Neural cell (in vitro differentiated cells): ENCODE results near the gene SPDYC. TPM values are rescaled to one million over a fixed set of nuclear protein-coding genes. Genes with fewer than 3 reads are reported as not detected.

Experiments
- H2AFZ ChIP-seq: fragments of 200-600, 300-800 bp; sonication (generic), shearing (Covaris generic); 2 replicates; pipeline ENCODE4 v1.6.0; 2014; ENCODE audit warnings: low read depth, mild to moderate bottlenecking, antibody characterized with exemption, low read length, moderate library complexity
- H3F3A ChIP-seq: fragments of 200-600 bp; shearing (Covaris generic); 2 replicates; pipeline ENCODE4 v1.6.1; 2016; ENCODE audit warnings: mild to moderate bottlenecking, moderate library complexity, mixed read lengths, antibody characterized with exemption, low read length; ENCODE audit not compliant: insufficient read depth, poor library complexity, severe bottlenecking
- H3K27ac ChIP-seq: fragments of 200-600, 300-800 bp; sonication (generic), shearing (Covaris generic); 2 replicates; pipeline ENCODE4 v1.5.1; 2014; ENCODE audit warnings: mild to moderate bottlenecking, low read length, moderate library complexity
- H3K27me3 ChIP-seq: fragments of 300-800, 200-600 bp; sonication (generic), shearing (Covaris generic); 2 replicates; pipeline ENCODE4 v1.6.0; 2014; ENCODE audit warnings: mild to moderate bottlenecking, low read depth, low read length, moderate library complexity; ENCODE audit not compliant: insufficient read depth
- H3K36me3 ChIP-seq: fragments of 300-800, 200-600 bp; sonication (generic), shearing (Covaris generic); 2 replicates; pipeline ENCODE4 v1.5.1; 2014; ENCODE audit warnings: mild to moderate bottlenecking, antibody characterized with exemption, low read length, moderate library complexity; ENCODE audit not compliant: insufficient read depth
- H3K4me2 ChIP-seq: fragments of 300-800, 200-600 bp; sonication (generic), shearing (Covaris generic); 2 replicates; pipeline ENCODE4 v1.6.0; 2014; ENCODE audit warnings: mild to moderate bottlenecking, low read length
- H3K4me3 ChIP-seq: fragments of 300-800, 200-600 bp; sonication (generic), shearing (Covaris generic); 2 replicates; pipeline ENCODE4 v1.5.1; 2014; ENCODE audit warnings: mild to moderate bottlenecking, low read length, moderate library complexity
- H3K79me2 ChIP-seq: fragments of 200-600 bp; shearing (Covaris generic); replicated peaks from 2 replicates; pipeline ENCODE4 v1.6.0; 2014; ENCODE audit warnings: mild to moderate bottlenecking, low read length, moderate library complexity; ENCODE audit not compliant: insufficient read depth
- H3K9ac ChIP-seq: fragments of 300-800, 200-600 bp; sonication (generic), shearing (Covaris generic); 2 replicates; pipeline ENCODE4 v1.6.1; 2016; ENCODE audit warnings: mild to moderate bottlenecking, low read length, mixed read lengths
- H3K9me2 ChIP-seq: fragments of 200-600 bp; shearing (Covaris generic); 2 replicates; pipeline ENCODE4 v1.6.1; 2016; ENCODE audit warnings: mild to moderate bottlenecking, low read length, mixed read lengths; ENCODE audit not compliant: insufficient read depth
- H3K9me3 ChIP-seq: fragments of 200-600, 300-800 bp; sonication (generic), shearing (Covaris generic); 2 replicates; pipeline ENCODE4 v1.6.1; 2016; ENCODE audit warnings: mild to moderate bottlenecking, mixed run types, low read length, moderate library complexity, mixed read lengths
- H4K20me1 ChIP-seq: fragments of 200-600 bp; shearing (Covaris generic); 2 replicates; pipeline ENCODE4 v1.6.1; 2016; ENCODE audit warnings: mild to moderate bottlenecking, mixed run types; ENCODE audit not compliant: insufficient read depth
- EP300 ChIP-seq: fragments of 450-650 bp; conservative IDR thresholded peaks from 2 replicates; pipeline ENCODE4 v1.6.1; 2014; ENCODE audit warnings: antibody characterized with exemption, mild to moderate bottlenecking, moderate library complexity; ENCODE audit not compliant: poor library complexity, severe bottlenecking
- EZH2 ChIP-seq: fragments of 200-600, 300-800 bp; shearing (Covaris generic), sonication (generic); IDR thresholded peaks from 2 replicates; pipeline ENCODE4 v1.6.1; 2014; ENCODE audit warnings: antibody characterized with exemption, low read length, borderline replicate concordance, mild to moderate bottlenecking; ENCODE audit not compliant: insufficient read depth, poor library complexity, severe bottlenecking
- MXI1 ChIP-seq: fragments of 450-650 bp; conservative IDR thresholded peaks from 2 replicates; pipeline ENCODE4 v1.6.1; 2014; ENCODE audit warnings: antibody characterized with exemption, mild to moderate bottlenecking; ENCODE audit not compliant: poor library complexity, severe bottlenecking
- POLR2AphosphoS5 ChIP-seq: IDR thresholded peaks from 2 replicates; pipeline ENCODE4 v1.6.1; 2012
- RAD21 ChIP-seq: fragments of 450-650 bp; conservative IDR thresholded peaks from 2 replicates; pipeline ENCODE4 v1.6.1; 2014; ENCODE audit warnings: antibody characterized with exemption, mild to moderate bottlenecking, moderate library complexity
- SMC3 ChIP-seq: fragments of 450-650 bp; conservative IDR thresholded peaks from 2 replicates; pipeline ENCODE4 v1.6.1; 2014; ENCODE audit warnings: antibody characterized with exemption, mild to moderate bottlenecking, moderate library complexity; ENCODE audit not compliant: poor library complexity
- TAF1 ChIP-seq: IDR thresholded peaks from 2 replicates; pipeline ENCODE4 v1.6.1; 2012; ENCODE audit warnings: low read depth
- polyA plus RNA-seq: library from polyadenylated mRNA; depleted of rRNA; stranded (reverse); fragments of >200 nt; gene quantifications from 2 replicates; pipeline ENCODE4 v1.2.3, GENCODE V29; 2014
- TF ChIP-seq, protein P1 (sequence below): fragments of 450-650 bp; IDR thresholded peaks from 2 replicates; pipeline ENCODE4 v1.5.1; 2014; ENCODE audit warnings: antibody characterized with exemption, mild to moderate bottlenecking, moderate library complexity; ENCODE audit not compliant: poor library complexity, severe bottlenecking
- TF ChIP-seq, protein P2 (sequence below): IDR thresholded peaks from 2 replicates; pipeline ENCODE4 v1.6.1; 2012; ENCODE audit warnings: borderline replicate concordance

SPDYC gene
- polyA plus RNA-seq, 1 donor from 2014 or later = not detected

DNA sequence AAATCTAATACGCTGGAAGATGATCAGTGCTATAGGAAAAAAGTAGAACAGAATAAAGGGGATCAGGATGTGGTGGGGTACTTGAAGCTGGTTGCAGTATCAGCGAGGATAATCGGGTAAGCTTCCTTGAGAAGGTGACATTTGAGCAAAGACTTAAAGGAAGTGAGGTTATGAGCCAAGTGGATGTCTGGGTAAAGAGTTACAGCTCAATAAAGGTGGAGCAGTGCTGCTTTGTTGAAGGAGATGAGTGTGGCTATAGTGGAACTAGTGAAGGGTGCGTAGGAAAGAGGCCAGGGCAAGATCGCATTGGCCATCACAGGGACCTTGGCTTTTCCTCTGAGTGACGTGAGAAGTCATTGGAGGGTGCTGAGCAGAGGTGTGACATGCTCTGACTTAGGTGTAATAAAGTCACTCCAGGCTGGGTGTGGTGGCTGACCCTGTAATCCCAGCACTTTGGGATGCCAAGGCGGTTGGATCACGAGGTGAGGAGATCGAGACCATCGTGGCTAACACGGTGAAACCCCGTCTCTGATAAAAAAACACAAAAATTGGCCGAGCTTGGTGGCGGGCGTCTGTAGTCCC lies 33.4 kb upstream of the SPDYC start:
- TF ChIP-seq MXI1 = no peak
- no peak for TF ChIP-seq POLR2AphosphoS5
- TF ChIP-seq SMC3 = no peak
- no peak for TF ChIP-seq EZH2
- TF ChIP-seq, protein P1, sequence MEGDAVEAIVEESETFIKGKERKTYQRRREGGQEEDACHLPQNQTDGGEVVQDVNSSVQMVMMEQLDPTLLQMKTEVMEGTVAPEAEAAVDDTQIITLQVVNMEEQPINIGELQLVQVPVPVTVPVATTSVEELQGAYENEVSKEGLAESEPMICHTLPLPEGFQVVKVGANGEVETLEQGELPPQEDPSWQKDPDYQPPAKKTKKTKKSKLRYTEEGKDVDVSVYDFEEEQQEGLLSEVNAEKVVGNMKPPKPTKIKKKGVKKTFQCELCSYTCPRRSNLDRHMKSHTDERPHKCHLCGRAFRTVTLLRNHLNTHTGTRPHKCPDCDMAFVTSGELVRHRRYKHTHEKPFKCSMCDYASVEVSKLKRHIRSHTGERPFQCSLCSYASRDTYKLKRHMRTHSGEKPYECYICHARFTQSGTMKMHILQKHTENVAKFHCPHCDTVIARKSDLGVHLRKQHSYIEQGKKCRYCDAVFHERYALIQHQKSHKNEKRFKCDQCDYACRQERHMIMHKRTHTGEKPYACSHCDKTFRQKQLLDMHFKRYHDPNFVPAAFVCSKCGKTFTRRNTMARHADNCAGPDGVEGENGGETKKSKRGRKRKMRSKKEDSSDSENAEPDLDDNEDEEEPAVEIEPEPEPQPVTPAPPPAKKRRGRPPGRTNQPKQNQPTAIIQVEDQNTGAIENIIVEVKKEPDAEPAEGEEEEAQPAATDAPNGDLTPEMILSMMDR = no peak
- TF ChIP-seq RAD21 = no peak
- no peak for TF ChIP-seq TAF1
- no peak for TF ChIP-seq EP300
- TF ChIP-seq, protein P2, sequence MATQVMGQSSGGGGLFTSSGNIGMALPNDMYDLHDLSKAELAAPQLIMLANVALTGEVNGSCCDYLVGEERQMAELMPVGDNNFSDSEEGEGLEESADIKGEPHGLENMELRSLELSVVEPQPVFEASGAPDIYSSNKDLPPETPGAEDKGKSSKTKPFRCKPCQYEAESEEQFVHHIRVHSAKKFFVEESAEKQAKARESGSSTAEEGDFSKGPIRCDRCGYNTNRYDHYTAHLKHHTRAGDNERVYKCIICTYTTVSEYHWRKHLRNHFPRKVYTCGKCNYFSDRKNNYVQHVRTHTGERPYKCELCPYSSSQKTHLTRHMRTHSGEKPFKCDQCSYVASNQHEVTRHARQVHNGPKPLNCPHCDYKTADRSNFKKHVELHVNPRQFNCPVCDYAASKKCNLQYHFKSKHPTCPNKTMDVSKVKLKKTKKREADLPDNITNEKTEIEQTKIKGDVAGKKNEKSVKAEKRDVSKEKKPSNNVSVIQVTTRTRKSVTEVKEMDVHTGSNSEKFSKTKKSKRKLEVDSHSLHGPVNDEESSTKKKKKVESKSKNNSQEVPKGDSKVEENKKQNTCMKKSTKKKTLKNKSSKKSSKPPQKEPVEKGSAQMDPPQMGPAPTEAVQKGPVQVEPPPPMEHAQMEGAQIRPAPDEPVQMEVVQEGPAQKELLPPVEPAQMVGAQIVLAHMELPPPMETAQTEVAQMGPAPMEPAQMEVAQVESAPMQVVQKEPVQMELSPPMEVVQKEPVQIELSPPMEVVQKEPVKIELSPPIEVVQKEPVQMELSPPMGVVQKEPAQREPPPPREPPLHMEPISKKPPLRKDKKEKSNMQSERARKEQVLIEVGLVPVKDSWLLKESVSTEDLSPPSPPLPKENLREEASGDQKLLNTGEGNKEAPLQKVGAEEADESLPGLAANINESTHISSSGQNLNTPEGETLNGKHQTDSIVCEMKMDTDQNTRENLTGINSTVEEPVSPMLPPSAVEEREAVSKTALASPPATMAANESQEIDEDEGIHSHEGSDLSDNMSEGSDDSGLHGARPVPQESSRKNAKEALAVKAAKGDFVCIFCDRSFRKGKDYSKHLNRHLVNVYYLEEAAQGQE = no peak
- Histone ChIP-seq H3K9ac (no peak overlapping the region), H3K36me3 (no peaks in the 10 kb centered on the region), H3K4me2 (no peak overlapping the region), H3F3A (peaks cover 5% of the 10 kb centered on the region), H3K9me3 (no peaks in the 10 kb centered on the region), H2AFZ (no peak overlapping the region), H3K4me3 (no peak overlapping the region), H3K9me2 (no peaks in the 10 kb centered on the region), H4K20me1 (no peaks in the 10 kb centered on the region), H3K79me2 (peaks cover 16% of the 10 kb centered on the region), H3K27ac (no peak overlapping the region), H3K27me3 (peaks cover 4% of the 10 kb centered on the region)

DNA sequence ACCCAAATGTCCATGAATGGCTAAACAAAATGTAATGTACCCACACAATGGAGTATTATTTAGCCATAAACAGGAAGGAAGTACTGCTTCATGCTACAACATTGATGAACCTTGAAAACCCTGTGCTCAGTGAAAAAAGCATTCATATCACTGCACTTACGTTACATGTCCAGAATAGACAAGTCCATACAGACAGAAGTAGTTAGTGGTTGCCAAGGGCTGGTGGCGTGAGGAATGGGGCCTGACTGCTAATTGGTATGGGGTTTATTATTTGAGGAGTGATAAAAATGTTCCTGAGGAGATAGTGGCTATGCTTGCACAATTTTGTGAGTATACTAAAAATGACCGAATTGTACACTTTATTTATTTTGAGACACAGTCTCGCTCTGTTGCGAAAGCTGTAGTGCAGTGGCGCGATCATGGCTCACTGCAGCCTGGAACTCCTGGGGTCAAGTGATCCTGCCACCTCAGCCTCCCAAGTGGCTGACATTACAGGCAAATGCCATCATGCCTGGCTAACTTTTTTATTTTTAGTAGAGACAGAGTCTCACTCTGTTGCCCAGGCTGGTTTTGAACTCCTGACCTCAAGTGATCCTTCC lies 28.0 kb upstream of the SPDYC start:
- Histone ChIP-seq H3F3A (no peaks in the 10 kb centered on the region), H3K36me3 (no peaks in the 10 kb centered on the region), H3K79me2 (no peaks in the 10 kb centered on the region), H4K20me1 (no peaks in the 10 kb centered on the region), H3K9ac (no peak overlapping the region), H3K9me2 (no peaks in the 10 kb centered on the region), H3K4me2 (no peak overlapping the region), H3K9me3 (no peaks in the 10 kb centered on the region), H3K4me3 (no peak overlapping the region), H2AFZ (no peak overlapping the region), H3K27me3 (peaks cover 7% of the 10 kb centered on the region), H3K27ac (no peak overlapping the region)
- TF ChIP-seq, protein P1 = no peak
- no peak for TF ChIP-seq SMC3
- no peak for TF ChIP-seq TAF1
- TF ChIP-seq, protein P2 = no peak
- TF ChIP-seq MXI1 = no peak
- no peak for TF ChIP-seq EZH2
- no peak for TF ChIP-seq RAD21
- TF ChIP-seq POLR2AphosphoS5 = no peak
- TF ChIP-seq EP300 = no peak
